Raji (cell line): Measurements from ENCODE around the gene APOBEC3F.

Experiments used
- POLR2A ChIP-seq: IDR thresholded peaks from 2 replicates; pipeline ENCODE4 v1.6.1; 2011; ENCODE audit warnings: low read depth, low read length, control low read depth; ENCODE audit not compliant: insufficient read depth

APOBEC3F gene

GRCh38 chr22:39095971-39096370 is 55.3 kb downstream of the APOBEC3F start:
- TF ChIP-seq POLR2A = no peak

GRCh38 chr22:39097098-39098020 is 56.7 kb downstream of the APOBEC3F start, which contains the start of gene APOBEC3H:
APOBEC3H (plus strand) TSS chr22:39097244; CDS start chr22:39100279, 3,035 bp downstream.
- TF ChIP-seq POLR2A = no peak

GRCh38 chr22:39098026-39098425 is 57.4 kb downstream of the APOBEC3F start:
- no peak for TF ChIP-seq POLR2A

- TF ChIP-seq POLR2A = no peak
Measured at GRCh38 chr22:39098576-39098975, 57.9 kb downstream of the APOBEC3F start.

GRCh38 chr22:39101226-39101625 is 60.6 kb downstream of the APOBEC3F start:
- no peak for TF ChIP-seq POLR2A

- TF ChIP-seq POLR2A = no peak
Measured at GRCh38 chr22:39103431-39103830, 62.8 kb downstream of the APOBEC3F start.
